CD14-positive monocyte (primary cell): ENCODE data around the gene LRRC58. TPM values are rescaled to one million over a fixed set of nuclear protein-coding genes. Genes with fewer than 3 reads are reported as not detected.
"Not testable (repeated sequence)": the region's sequence is repeated elsewhere in the genome, so short reads cannot be mapped to it uniquely, and the experiment has no call there.

Experiments used
- DNase-seq, 3 donors: peaks; one replicate each; pipeline ENCODE4 v3.0.0-alpha.2; 2011 to 2022
- H2AFZ ChIP-seq: 2 replicates; pipeline ENCODE4 v1.6.0; 2012; ENCODE audit warnings: mild to moderate bottlenecking, low read depth, low read length, inconsistent platforms; ENCODE audit not compliant: insufficient read depth, poor library complexity, severe bottlenecking
- H3K27ac ChIP-seq, 2 donors: 1 replicate in 1 of 2; 2 replicates in 1 of 2; pipeline ENCODE4 v1.5.1; 2012 to 2013; ENCODE audit warnings: low read length in 2 of 2, control low read depth in 1 of 2, inconsistent platforms in 1 of 2, low read depth in 1 of 2, mild to moderate bottlenecking in 1 of 2
- H3K27me3 ChIP-seq, 2 donors: one replicate each; pipeline versions ENCODE4 v1.6.0 to v1.6.1; 2011 to 2013; ENCODE audit warnings: low read length in 2 of 2; ENCODE audit not compliant: control insufficient read depth in 2 of 2, insufficient read depth in 2 of 2
- H3K36me3 ChIP-seq, 2 donors: replicated peaks in 1 of 2; 1 replicate in 1 of 2; 2 replicates in 1 of 2; pipeline versions ENCODE4 v1.5.1 to v1.6.1; 2012 to 2013; ENCODE audit warnings: low read length in 2 of 2, control low read depth in 1 of 2, inconsistent platforms in 1 of 2, mild to moderate bottlenecking in 1 of 2; ENCODE audit not compliant: insufficient read depth in 2 of 2, control insufficient read depth in 1 of 2
- H3K4me1 ChIP-seq, 2 donors: 1 replicate in 1 of 2; 2 replicates in 1 of 2; pipeline versions ENCODE4 v1.5.1 to v1.6.1; 2012 to 2013; ENCODE audit warnings: low read length in 2 of 2, control low read depth in 1 of 2, inconsistent platforms in 1 of 2, mild to moderate bottlenecking in 1 of 2, moderate library complexity in 1 of 2; ENCODE audit not compliant: insufficient read depth in 2 of 2, control insufficient read depth in 1 of 2
- H3K4me2 ChIP-seq: replicated peaks from 2 replicates; pipeline ENCODE3; 2012; ENCODE audit warnings: low read length, moderate library complexity, mild to moderate bottlenecking; ENCODE audit not compliant: poor library complexity, severe bottlenecking; ENCODE audit errors: extremely low read depth
- H3K4me3 ChIP-seq, 3 experiments: fragments of 200-600 bp in 1 of 3; sonication (generic) in 1 of 3; replicated peaks in 1 of 3; 1 replicate in 2 of 3; 2 replicates in 1 of 3; pipeline ENCODE4 v1.5.1; 2011 to 2013; ENCODE audit warnings: low read length in 3 of 3, mild to moderate bottlenecking in 3 of 3, control low read depth in 2 of 3, low read depth in 2 of 3, inconsistent platforms in 1 of 3, moderate library complexity in 1 of 3
- H3K79me2 ChIP-seq: 2 replicates; pipeline ENCODE4 v1.6.0; 2012; ENCODE audit warnings: mild to moderate bottlenecking, control low read depth, inconsistent platforms, low read length, moderate library complexity; ENCODE audit not compliant: insufficient read depth
- H3K9ac ChIP-seq: 2 replicates; pipeline ENCODE4 v1.6.0; 2017; ENCODE audit warnings: low read length, mild to moderate bottlenecking; ENCODE audit not compliant: insufficient read depth, poor library complexity, severe bottlenecking
- H3K9me3 ChIP-seq, 2 donors: replicated peaks in 1 of 2; 1 replicate in 1 of 2; 2 replicates in 1 of 2; pipeline versions ENCODE4 v1.5.1 to v1.6.1; 2012 to 2013; ENCODE audit warnings: low read length in 2 of 2, control low read depth in 1 of 2; ENCODE audit not compliant: control insufficient read depth in 1 of 2, insufficient read depth in 1 of 2
- H4K20me1 ChIP-seq: 2 replicates; pipeline ENCODE4 v1.6.0; 2012; ENCODE audit warnings: mild to moderate bottlenecking, low read length, control low read depth, moderate library complexity; ENCODE audit not compliant: insufficient read depth
- H3K27ac Mint-ChIP-seq, 7 donors: one replicate each; pipeline ENCODE4 v1.8.0; 2020; ENCODE audit warnings: mild to moderate bottlenecking in 7 of 7, mixed read lengths in 7 of 7, moderate library complexity in 6 of 7, inconsistent platforms in 2 of 7
- H3K27me3 Mint-ChIP-seq, 3 donors: one replicate each; pipeline ENCODE4 v1.8.0; 2021 to 2022; ENCODE audit warnings: low read depth in 3 of 3, mild to moderate bottlenecking in 3 of 3, mixed read lengths in 3 of 3, moderate library complexity in 3 of 3, inconsistent platforms in 1 of 3
- H3K36me3 Mint-ChIP-seq, 2 donors: one replicate each; pipeline ENCODE4 v1.8.0; 2020; ENCODE audit warnings: mixed read lengths in 2 of 2, inconsistent platforms in 1 of 2, mild to moderate bottlenecking in 1 of 2
- H3K4me1 Mint-ChIP-seq: one replicate; pipeline ENCODE4 v1.8.0; 2020; ENCODE audit warnings: mild to moderate bottlenecking, mixed read lengths
- H3K4me3 Mint-ChIP-seq, 2 donors: one replicate each; pipeline ENCODE4 v1.8.0; 2020; ENCODE audit warnings: mild to moderate bottlenecking in 2 of 2, mixed read lengths in 2 of 2, moderate library complexity in 1 of 2
- H3K9me3 Mint-ChIP-seq, 7 donors: one replicate each; pipeline ENCODE4 v1.8.0; 2020 to 2022; ENCODE audit warnings: mixed read lengths in 7 of 7, mild to moderate bottlenecking in 6 of 7, moderate library complexity in 6 of 7, inconsistent platforms in 2 of 7
- CTCF ChIP-seq: fragments of 200-600 bp; IDR thresholded peaks from one replicate; pipeline ENCODE4 v1.8.0; 2022; ENCODE audit warnings: antibody characterized with exemption, mild to moderate bottlenecking
- WGBS: methylation state at CpG from one replicate; pipeline ENCODE4 v1.1.5; 2013; ENCODE audit warnings: missing lambda C conversion rate; ENCODE audit not compliant: insufficient coverage; 5-methylcytosine and 5-hydroxymethylcytosine counted together
- intact Hi-C, 2 donors: fragments of 100-400 bp; cut with micrococcal nuclease; formaldehyde crosslinking; loops; one replicate each; pipeline versions ENCODE4 v1.15.0 to v1.15.1; 2023
- polyA plus RNA-seq, 3 donors: library from polyadenylated mRNA; depleted of rRNA in 1 of 3; unstranded in 2 of 3; stranded (reverse) in 1 of 3; fragments of 300-500 nt in 2 of 3; fragments of >200 nt in 1 of 3; fragmentation: Illumina TruSeq in 2 of 3; gene quantifications; 1 replicate in 2 of 3; 2 replicates in 1 of 3; pipeline ENCODE4 v1.2.3, GENCODE V29; 2012 to 2021

LRRC58 gene
- polyA plus RNA-seq, 3 donors: 6.5 to 12.4 (median 8.3) TPM

GRCh38 chr3:120326784-120327183, 22.4 kb downstream of the LRRC58 start:
- H3K4me2 ChIP-seq: no peak overlapping the region
- Mint-ChIP-seq H3K27me3 (no peaks in the 10 kb centered on the region), H3K27ac (no peak overlapping the region), H3K4me3 (no peak overlapping the region), H3K4me1 (no peaks in the 10 kb centered on the region), H3K9me3 (peaks cover 0 to 5% (median 0%) of the 10 kb centered on the region in 7 donors), H3K36me3 (peaks cover 53 to 65% of the 10 kb centered on the region in 2 donors)
- H3K4me3 ChIP-seq: no peak overlapping the region
- no peak overlapping the region for H3K9ac ChIP-seq
- H4K20me1 ChIP-seq: no peaks in the 10 kb centered on the region
- no peaks in the 10 kb centered on the region for H3K27me3 ChIP-seq
- no peaks in the 10 kb centered on the region for H3K79me2 ChIP-seq
- H3K9me3 ChIP-seq: no peaks in the 10 kb centered on the region
- H3K4me1 ChIP-seq: no peaks in the 10 kb centered on the region
- no peak overlapping the region for H3K27ac ChIP-seq
- intact Hi-C loops: no loop called here
- no peak for DNase-seq
- no CpG with 5 or more reads among the region's 2 CpGs for WGBS
- no peak for TF ChIP-seq CTCF
- H3K36me3 ChIP-seq: peaks cover 49 to 75% of the 10 kb centered on the region in 2 donors
- H2AFZ ChIP-seq: no peak overlapping the region

- H4K20me1 ChIP-seq: no peaks in the 10 kb centered on the region
- H3K4me1 ChIP-seq: no peaks in the 10 kb centered on the region
- H3K4me3 ChIP-seq: no peak overlapping the region
- H3K9me3 ChIP-seq: no peaks in the 10 kb centered on the region
- no peak overlapping the region for H3K27ac ChIP-seq
- no peak for DNase-seq
- H3K4me2 ChIP-seq: no peak overlapping the region
- H3K9ac ChIP-seq: no peak overlapping the region
- no peaks in the 10 kb centered on the region for H3K27me3 Mint-ChIP-seq
- H3K27me3 ChIP-seq: no peaks in the 10 kb centered on the region
- intact Hi-C loops: no loop called here
- no peaks in the 10 kb centered on the region for H3K4me1 Mint-ChIP-seq
- H2AFZ ChIP-seq: no peak overlapping the region
- no peak overlapping the region for H3K27ac Mint-ChIP-seq
- peaks cover 40 to 55% of the 10 kb centered on the region in 2 donors for H3K36me3 Mint-ChIP-seq
- WGBS: no CpG with 5 or more reads among the region's 1 CpG
- no peak for TF ChIP-seq CTCF
- peaks cover 0 to 7% (median 3%) of the 10 kb centered on the region in 7 donors for H3K9me3 Mint-ChIP-seq
- H3K36me3 ChIP-seq: peaks cover 25 to 57% of the 10 kb centered on the region in 2 donors
- no peaks in the 10 kb centered on the region for H3K79me2 ChIP-seq
- H3K4me3 Mint-ChIP-seq: no peak overlapping the region
Observed at GRCh38 chr3:120324190-120324589, 25.0 kb downstream of the LRRC58 start.

- H4K20me1 ChIP-seq, H3K4me1 ChIP-seq, intact Hi-C loops, H3K9ac ChIP-seq, H3K4me3 ChIP-seq, H3K27me3 ChIP-seq, H3K9me3 Mint-ChIP-seq, H3K4me2 ChIP-seq, H2AFZ ChIP-seq, H3K27ac ChIP-seq, H3K27me3 Mint-ChIP-seq, H3K79me2 ChIP-seq, H3K9me3 ChIP-seq, H3K4me1 Mint-ChIP-seq, H3K4me3 Mint-ChIP-seq: not testable (repeated sequence)
- peak overlapping the region in 1 of 7 donors; percentile 45 for H3K27ac Mint-ChIP-seq
- DNase-seq: peak in 1 of 3 donors; percentile 32
- WGBS: 100% methylated on average over 1 of the region's 4 CpGs
- peaks cover 21 to 53% of the 10 kb centered on the region in 2 donors for H3K36me3 ChIP-seq
- peaks cover 41 to 55% of the 10 kb centered on the region in 2 donors for H3K36me3 Mint-ChIP-seq
Observed at GRCh38 chr3:120323761-120324160, 25.4 kb downstream of the LRRC58 start.
